Measurements from ENCODE around the gene MAN2C1.

MAN2C1 gene

GRCh38 chr15:75368689-75369239 is 357 bp upstream of the MAN2C1 start:
- peak overlapping the region; percentile 98 for H3K27ac ChIP-seq
- CTCF ChIA-PET: interaction anchor here (0.6 kb wide), 1 partner anchor 14 kb away, joined by 3 read pairs; no protein-coding TSS in a partner anchor
- DNase-seq (ENCODE audit: low spot score): no peak
- TF ChIP-seq CTCF (conservative IDR thresholded peaks at IDR 0.05; ENCODE audit: low read depth): no peak
- POLR2A ChIA-PET (ENCODE audit: low non-redundant PET): interaction anchor here (0.7 to 2.4 kb wide), 7 partner anchors 12 to 293 kb away, joined by 3 to 13 read pairs (median 5); partner anchors contain the start of genes IMP3 and SIN3A

- CTCF ChIA-PET: interaction anchor here (0.5 to 1.4 kb wide), 8 partner anchors 11 to 309 kb away, joined by 3 to 12 read pairs (median 4); partner anchors contain the start of gene COMMD4
- POLR2A ChIA-PET (ENCODE audit: low non-redundant PET): interaction anchor here (0.7 to 2.4 kb wide), 7 partner anchors 14 to 294 kb away, joined by 3 to 13 read pairs (median 3); partner anchors contain the start of genes IMP3 and SNX33
- DNase-seq (ENCODE audit: low spot score): no peak
- TF ChIP-seq CTCF (conservative IDR thresholded peaks at IDR 0.05; ENCODE audit: low read depth): no peak
- peak overlapping the region; percentile 98 for H3K27ac ChIP-seq
Measured at GRCh38 chr15:75367406-75367912, 948 bp downstream of the MAN2C1 start.

GRCh38 chr15:75367006-75367405 is 1.4 kb downstream of the MAN2C1 start:
- POLR2A ChIA-PET (ENCODE audit: low non-redundant PET): interaction anchor here (1.4 to 2.4 kb wide), 3 partner anchors 30 to 273 kb away, joined by 3 to 13 read pairs (median 7); partner anchors contain the start of gene IMP3
- no peak for DNase-seq (ENCODE audit: low spot score)
- TF ChIP-seq CTCF (conservative IDR thresholded peaks at IDR 0.05; ENCODE audit: low read depth): no peak
- H3K27ac ChIP-seq: peak overlapping the region; percentile 98
- CTCF ChIA-PET: interaction anchor here (0.5 to 1.4 kb wide), 6 partner anchors 11 to 274 kb away, joined by 3 to 12 read pairs (median 4); partner anchors contain the start of gene COMMD4

- CTCF ChIA-PET: no interaction called here
- POLR2A ChIA-PET (ENCODE audit: low non-redundant PET): no interaction called here
- TF ChIP-seq CTCF (conservative IDR thresholded peaks at IDR 0.05; ENCODE audit: low read depth): no peak
- 0 out of 2 replicates have a peak overlapping the region, but pooled peaks have one; percentile 1 for H3K27ac ChIP-seq
- no peak for DNase-seq (ENCODE audit: low spot score)
Measured at GRCh38 chr15:75366163-75366562, 2.2 kb downstream of the MAN2C1 start.

- TF ChIP-seq CTCF (conservative IDR thresholded peaks at IDR 0.05; ENCODE audit: low read depth): no peak
- ChIA-PET POLR2A (ENCODE audit: low non-redundant PET) (no interaction called here), CTCF (no interaction called here)
- DNase-seq (ENCODE audit: low spot score): no peak
- H3K27ac ChIP-seq: no peak overlapping the region
Measured at GRCh38 chr15:75364881-75365280, 3.5 kb downstream of the MAN2C1 start.

- no peak for TF ChIP-seq CTCF (conservative IDR thresholded peaks at IDR 0.05; ENCODE audit: low read depth)
- DNase-seq (ENCODE audit: low spot score): no peak
- POLR2A ChIA-PET (ENCODE audit: low non-redundant PET): no interaction called here
- no peak overlapping the region for H3K27ac ChIP-seq
- CTCF ChIA-PET: no interaction called here
Measured at GRCh38 chr15:75363786-75364185, 4.6 kb downstream of the MAN2C1 start.

Data from RWPE1 (cell line).